ENCODE measurements around the gene HS1BP3. TPM values are rescaled to one million over a fixed set of nuclear protein-coding genes. Genes with fewer than 3 reads are reported as not detected.

The HS1BP3 gene
- total and polyA plus RNA-seq, 2 of the 13 experiments (the other 11 are each of a cell fraction or from before 2014, with no cell fraction given), result 15.2 to 22.0 TPM

GRCh38 chr2:20569464-20570223 lies 81.3 kb downstream of the HS1BP3 start (continued):
- TF ChIP-seq FOXA1 (IDR thresholded peaks at IDR 0.05) (no peak), FOXA1 (CRISPR knock-in tag; IDR thresholded peaks at IDR 0.05) (no peak), MZF1 (CRISPR knock-in tag; IDR thresholded peaks at IDR 0.05; ENCODE audit: borderline replicate concordance) (no peak), ZBTB43 (CRISPR knock-in tag; conservative IDR thresholded peaks at IDR 0.05) (no peak), ZNF788 (CRISPR knock-in tag; IDR thresholded peaks at IDR 0.05; ENCODE audit: borderline replicate concordance) (no peak; the same call in 1 of the 2 replicates), RFX5 (IDR thresholded peaks at IDR 0.05; ENCODE audit: low read depth, low read length) (no peak), SNAPC4 (CRISPR knock-in tag; IDR thresholded peaks at IDR 0.05) (no peak), ZNF556 (CRISPR knock-in tag; IDR thresholded peaks at IDR 0.05; ENCODE audit: borderline replicate concordance) (peak; percentile 52; the same call in 1 of the 2 replicates), HNRNPL (IDR thresholded peaks at IDR 0.05; ENCODE audit: low read depth, low read length) (peak; percentile 81), ZNF121 (CRISPR knock-in tag; IDR thresholded peaks at IDR 0.05) (no peak), ZBTB1 (CRISPR knock-in tag; IDR thresholded peaks at IDR 0.05; ENCODE audit: borderline replicate concordance) (no peak), GATAD1 (CRISPR knock-in tag; IDR thresholded peaks at IDR 0.05) (no peak), ZNF274 (CRISPR knock-in tag; IDR thresholded peaks at IDR 0.05) (no peak), CCAR2 (optimal IDR thresholded peaks at IDR 0.05; ENCODE audit: low read depth, low read length) (no peak), ZNF225 (CRISPR knock-in tag; IDR thresholded peaks at IDR 0.05) (no peak), SIX4 (CRISPR knock-in tag; IDR thresholded peaks at IDR 0.05) (no peak), ZSCAN30 (CRISPR knock-in tag; IDR thresholded peaks at IDR 0.05) (no peak), ZNF343 (CRISPR knock-in tag; IDR thresholded peaks at IDR 0.05) (0 out of 2 replicates have a peak, but pooled peaks have one; percentile 42), ZSCAN21 (CRISPR knock-in tag; IDR thresholded peaks at IDR 0.05; ENCODE audit: borderline replicate concordance) (no peak)
- TF ChIP-seq, protein P1, sequence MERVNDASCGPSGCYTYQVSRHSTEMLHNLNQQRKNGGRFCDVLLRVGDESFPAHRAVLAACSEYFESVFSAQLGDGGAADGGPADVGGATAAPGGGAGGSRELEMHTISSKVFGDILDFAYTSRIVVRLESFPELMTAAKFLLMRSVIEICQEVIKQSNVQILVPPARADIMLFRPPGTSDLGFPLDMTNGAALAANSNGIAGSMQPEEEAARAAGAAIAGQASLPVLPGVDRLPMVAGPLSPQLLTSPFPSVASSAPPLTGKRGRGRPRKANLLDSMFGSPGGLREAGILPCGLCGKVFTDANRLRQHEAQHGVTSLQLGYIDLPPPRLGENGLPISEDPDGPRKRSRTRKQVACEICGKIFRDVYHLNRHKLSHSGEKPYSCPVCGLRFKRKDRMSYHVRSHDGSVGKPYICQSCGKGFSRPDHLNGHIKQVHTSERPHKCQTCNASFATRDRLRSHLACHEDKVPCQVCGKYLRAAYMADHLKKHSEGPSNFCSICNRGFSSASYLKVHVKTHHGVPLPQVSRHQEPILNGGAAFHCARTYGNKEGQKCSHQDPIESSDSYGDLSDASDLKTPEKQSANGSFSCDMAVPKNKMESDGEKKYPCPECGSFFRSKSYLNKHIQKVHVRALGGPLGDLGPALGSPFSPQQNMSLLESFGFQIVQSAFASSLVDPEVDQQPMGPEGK (CRISPR knock-in tag; IDR thresholded peaks at IDR 0.05), result peak; percentile 15; the same call in 1 of the 2 replicates

Data from HepG2 (cell line).